Lower leg skin (tissue), 4 donors: ENCODE results near the gene WWOX. TPM values are rescaled to one million over a fixed set of nuclear protein-coding genes. Genes with fewer than 3 reads are reported as not detected.

Experiments
- DNase-seq, 2 donors: peaks; one replicate each; pipeline ENCODE4 v3.0.0-alpha.2; 2019; ENCODE audit warnings: low spot score in 2 of 2
- H3K4me3 ChIP-seq: fragments of 200-600 bp; sonication (generic); 2 replicates; pipeline ENCODE4 v1.5.1; 2017; ENCODE audit warnings: mild to moderate bottlenecking, low read depth; ENCODE audit not compliant: poor library complexity, severe bottlenecking
- POLR2A ChIP-seq, 2 donors: fragments of 450-650 bp; IDR thresholded peaks; one replicate each; pipeline ENCODE4 v1.6.1; 2016 to 2017; ENCODE audit warnings: antibody characterized with exemption in 2 of 2, mild to moderate bottlenecking in 1 of 2, moderate library complexity in 1 of 2
- WGBS, 2 donors: methylation state at CpG; one replicate each; pipeline ENCODE4 v1.1.5; 2018; 5-methylcytosine and 5-hydroxymethylcytosine counted together
- intact Hi-C: fragments of 100-400 bp; cut with DNase I; formaldehyde crosslinking; loops from one replicate; pipeline ENCODE4 v1.15.0; 2023; ENCODE audit warnings: low total_unique reads
- total RNA-seq, 4 donors: library from RNA; depleted of rRNA; stranded (reverse); fragments of >200 nt; gene quantifications; one replicate each; pipeline ENCODE4 v1.1.0, GENCODE V29; 2016
- TF ChIP-seq, protein P1 (sequence below), 3 donors: fragments of 450-650 bp; IDR thresholded peaks; one replicate each; pipeline ENCODE4 v1.5.1; 2016; ENCODE audit warnings: antibody characterized with exemption in 3 of 3, mild to moderate bottlenecking in 3 of 3, moderate library complexity in 2 of 3

Gene WWOX
- total RNA-seq, 4 donors from 2014 or later, result 21.0 to 82.7 (median 36.1) TPM

- H3K4me3 ChIP-seq, result no peak overlapping the region
- 77 to 90% methylated on average over 8 of the region's 8 CpGs for WGBS, 2 donors
- intact Hi-C loops, result no loop called here
- TF ChIP-seq, protein P1, sequence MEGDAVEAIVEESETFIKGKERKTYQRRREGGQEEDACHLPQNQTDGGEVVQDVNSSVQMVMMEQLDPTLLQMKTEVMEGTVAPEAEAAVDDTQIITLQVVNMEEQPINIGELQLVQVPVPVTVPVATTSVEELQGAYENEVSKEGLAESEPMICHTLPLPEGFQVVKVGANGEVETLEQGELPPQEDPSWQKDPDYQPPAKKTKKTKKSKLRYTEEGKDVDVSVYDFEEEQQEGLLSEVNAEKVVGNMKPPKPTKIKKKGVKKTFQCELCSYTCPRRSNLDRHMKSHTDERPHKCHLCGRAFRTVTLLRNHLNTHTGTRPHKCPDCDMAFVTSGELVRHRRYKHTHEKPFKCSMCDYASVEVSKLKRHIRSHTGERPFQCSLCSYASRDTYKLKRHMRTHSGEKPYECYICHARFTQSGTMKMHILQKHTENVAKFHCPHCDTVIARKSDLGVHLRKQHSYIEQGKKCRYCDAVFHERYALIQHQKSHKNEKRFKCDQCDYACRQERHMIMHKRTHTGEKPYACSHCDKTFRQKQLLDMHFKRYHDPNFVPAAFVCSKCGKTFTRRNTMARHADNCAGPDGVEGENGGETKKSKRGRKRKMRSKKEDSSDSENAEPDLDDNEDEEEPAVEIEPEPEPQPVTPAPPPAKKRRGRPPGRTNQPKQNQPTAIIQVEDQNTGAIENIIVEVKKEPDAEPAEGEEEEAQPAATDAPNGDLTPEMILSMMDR (IDR thresholded peaks at IDR 0.05), result no peak
- no peak for TF ChIP-seq POLR2A (IDR thresholded peaks at IDR 0.05)
- DNase-seq, result no peak
Measured at GRCh38 chr16:78987666-78988065, 888.2 kb downstream of the WWOX start.

DNA sequence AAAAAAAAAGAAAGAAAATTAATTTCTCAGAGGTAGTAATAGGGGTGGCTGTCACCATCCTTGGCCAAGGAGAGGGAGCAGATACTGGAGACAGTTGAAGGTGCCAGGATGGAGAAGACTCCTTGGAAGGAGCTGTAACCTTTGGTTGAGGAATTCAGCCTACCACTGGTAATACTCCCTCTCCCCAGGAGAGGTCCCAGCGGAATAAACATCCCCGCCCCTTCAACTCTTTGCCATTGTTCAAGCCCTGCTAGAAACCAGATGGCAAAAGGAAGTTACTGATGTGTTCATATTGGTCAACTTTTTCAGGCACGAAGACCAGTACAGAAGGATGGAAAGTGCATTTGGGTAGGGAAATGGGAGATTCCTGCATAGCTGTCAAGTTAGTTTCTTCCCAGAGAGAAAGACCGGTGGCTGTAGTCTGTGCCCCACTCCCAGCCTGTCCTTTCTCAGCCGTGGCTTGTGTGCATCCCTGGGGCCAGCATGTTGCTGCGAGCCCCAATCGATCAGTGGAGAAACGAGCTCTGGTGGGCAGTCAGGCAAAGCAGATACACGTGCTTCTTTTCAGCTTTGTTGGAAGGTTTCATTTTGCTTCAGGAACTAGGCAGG lies 889.0 kb downstream of the WWOX start:
- WGBS, 2 donors, result 84 to 90% methylated on average over 9 of the region's 9 CpGs
- TF ChIP-seq POLR2A (IDR thresholded peaks at IDR 0.05), result no peak
- TF ChIP-seq, protein P1 (IDR thresholded peaks at IDR 0.05), result no peak
- intact Hi-C loops, result no loop called here
- DNase-seq, result no peak
- no peak overlapping the region for H3K4me3 ChIP-seq

GRCh38 chr16:78990309-78990701 lies 890.9 kb downstream of the WWOX start:
- intact Hi-C loops, result no loop called here
- no peak overlapping the region for H3K4me3 ChIP-seq
- WGBS, 2 donors, result 67 to 74% methylated on average over 5 of the region's 5 CpGs
- TF ChIP-seq, protein P1 (IDR thresholded peaks at IDR 0.05), result no peak
- no peak for TF ChIP-seq POLR2A (IDR thresholded peaks at IDR 0.05)
- no peak for DNase-seq

DNA sequence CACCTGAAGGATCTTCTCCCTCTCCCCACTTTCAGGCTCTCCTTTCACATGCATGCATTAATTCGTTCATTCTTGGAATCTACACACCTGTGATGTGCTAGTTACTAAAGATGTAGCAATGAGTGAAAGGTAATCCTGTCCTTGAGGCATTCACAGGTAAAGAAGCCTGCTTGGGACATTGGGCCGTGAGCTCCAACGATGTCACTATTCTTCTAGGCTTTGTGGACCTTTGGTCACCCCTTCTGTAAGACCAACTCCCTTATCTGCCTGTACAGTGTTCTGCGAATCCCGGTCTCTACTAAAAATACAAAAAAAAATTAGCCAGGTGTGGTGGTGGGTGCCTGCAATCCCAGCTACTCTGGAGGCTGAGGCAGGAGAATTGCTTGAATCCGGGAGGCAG lies 892.5 kb downstream of the WWOX start:
- DNase-seq, result no peak
- H3K4me3 ChIP-seq, result no peak overlapping the region
- TF ChIP-seq POLR2A (IDR thresholded peaks at IDR 0.05), result no peak
- TF ChIP-seq, protein P1 (IDR thresholded peaks at IDR 0.05), result no peak
- WGBS, 2 donors, result 78% methylated on average over 6 of the region's 6 CpGs
- intact Hi-C loops, result no loop called here

- no peak overlapping the region for H3K4me3 ChIP-seq
- WGBS, 2 donors, result 60 to 67% methylated on average over 11 to 12 of the region's 12 CpGs
- no peak for TF ChIP-seq POLR2A (IDR thresholded peaks at IDR 0.05)
- TF ChIP-seq, protein P1 (IDR thresholded peaks at IDR 0.05), result no peak
- no peak for DNase-seq
- intact Hi-C loops, result no loop called here
Measured at GRCh38 chr16:78993346-78993745, 893.9 kb downstream of the WWOX start.
